Lung (tissue), 12 donors: ENCODE measurements around the gene C8B. TPM values are rescaled to one million over a fixed set of nuclear protein-coding genes. Genes with fewer than 3 reads are reported as not detected.

Source experiments
- ATAC-seq: fragments of 200-7000 bp; cut with Tn5 transposase; one replicate; pipeline ENCODE4 v1.9.1; 2020; ENCODE audit warnings: moderate number of reproducible peaks; ENCODE audit not compliant: insufficient read depth, low FRiP score
- DNase-seq, 3 donors: peaks; one replicate each; pipeline ENCODE4 v3.0.0-alpha.2; 2013 to 2017
- H3K27ac ChIP-seq, 2 donors: one replicate each; pipeline ENCODE4 v1.5.1; 2013; ENCODE audit warnings: mild to moderate bottlenecking in 2 of 2, moderate library complexity in 2 of 2, control low read depth in 1 of 2, inconsistent platforms in 1 of 2, low read depth in 1 of 2, low read length in 1 of 2
- H3K27me3 ChIP-seq, 3 donors: one replicate each; pipeline ENCODE4 v1.5.1; 2013; ENCODE audit warnings: low read length in 2 of 3; ENCODE audit not compliant: control insufficient read depth in 3 of 3, insufficient read depth in 3 of 3
- H3K36me3 ChIP-seq, 4 donors: one replicate each; pipeline ENCODE4 v1.5.1; 2013; ENCODE audit warnings: low read length in 4 of 4, mild to moderate bottlenecking in 1 of 4, moderate library complexity in 1 of 4; ENCODE audit not compliant: control insufficient read depth in 4 of 4, insufficient read depth in 4 of 4
- H3K4me1 ChIP-seq, 5 donors: one replicate each; pipeline ENCODE4 v1.5.1; 2013; ENCODE audit warnings: low read length in 5 of 5, mild to moderate bottlenecking in 2 of 5, moderate library complexity in 1 of 5; ENCODE audit not compliant: control insufficient read depth in 5 of 5, insufficient read depth in 5 of 5
- H3K4me3 ChIP-seq: one replicate; pipeline ENCODE4 v1.5.1; 2013; ENCODE audit warnings: mild to moderate bottlenecking, control low read depth, moderate library complexity
- H3K9ac ChIP-seq, 2 donors: one replicate each; pipeline ENCODE4 v1.5.1; 2013; ENCODE audit warnings: low read length in 2 of 2, control low read depth in 1 of 2; ENCODE audit not compliant: insufficient read depth in 1 of 2
- H3K9me3 ChIP-seq, 4 donors: one replicate each; pipeline ENCODE4 v1.5.1; 2013; ENCODE audit warnings: low read length in 3 of 4, mild to moderate bottlenecking in 1 of 4, moderate library complexity in 1 of 4; ENCODE audit not compliant: control insufficient read depth in 4 of 4, insufficient read depth in 3 of 4
- WGBS, 2 donors: extraction: QIAGEN DNeasy Blood & Tissue Kit; methylation state at CpG; one replicate each; pipeline ENCODE4 v1.1.7; 2013; 5-methylcytosine and 5-hydroxymethylcytosine counted together
- polyA plus RNA-seq, 2 donors: library from polyadenylated mRNA; stranded (reverse); fragments of 200-250 nt; gene quantifications; one replicate each; pipeline ENCODE4 v1.2.1, GENCODE V29; 2013
- total RNA-seq, 2 donors: library from RNA; depleted of rRNA in 1 of 2; stranded (reverse); fragments of >200 nt in 1 of 2; gene quantifications; one replicate each; pipeline ENCODE4 v1.2.1, GENCODE V29; 2014 to 2021
- TF ChIP-seq, protein P1 (sequence below): IDR thresholded peaks from 2 replicates; pipeline ENCODE4 v1.5.1; 2012; ENCODE audit warnings: mild to moderate bottlenecking; ENCODE audit errors: control extremely low read depth, extremely low read depth
- donor health status: control.
- donor health status: control.
- donor health status: Bipolar disorder and iron deficiency.
- donor health status: healthy.
- donor health status: DM: yes; HTN: yes; CAD: no.

The C8B gene
- total and polyA plus RNA-seq, 4 donors = 0.22 to 2.8 (median 1.7) TPM

DNA sequence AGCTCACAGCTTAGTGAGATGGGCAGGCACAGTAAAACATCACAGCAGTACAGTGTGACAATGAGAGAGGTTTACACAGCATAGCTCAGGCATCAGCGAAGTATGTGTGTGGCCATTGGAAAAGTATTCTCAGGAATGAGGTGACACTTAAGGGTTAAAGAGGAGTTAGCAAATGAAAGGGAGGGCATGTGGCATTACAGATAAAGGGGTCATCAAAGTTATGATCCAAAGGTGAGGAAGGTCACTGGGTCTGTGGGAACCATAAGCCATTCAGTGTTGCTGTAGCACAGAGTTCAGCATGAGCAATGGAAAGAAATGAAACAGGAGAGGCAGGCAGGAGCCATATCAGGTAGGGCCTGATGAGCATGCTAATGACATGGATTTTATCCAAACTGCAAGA lies 4.5 kb upstream of the C8B start:
- Histone ChIP-seq H3K9me3 (peaks cover 0 to 3% (median 0%) of the 10 kb centered on the region in 4 donors), H3K27ac (no peak overlapping the region), H3K36me3 (no peaks in the 10 kb centered on the region), H3K27me3 (no peaks in the 10 kb centered on the region), H3K9ac (no peak overlapping the region), H3K4me1 (no peaks in the 10 kb centered on the region), H3K4me3 (no peak overlapping the region)
- TF ChIP-seq, protein P1, sequence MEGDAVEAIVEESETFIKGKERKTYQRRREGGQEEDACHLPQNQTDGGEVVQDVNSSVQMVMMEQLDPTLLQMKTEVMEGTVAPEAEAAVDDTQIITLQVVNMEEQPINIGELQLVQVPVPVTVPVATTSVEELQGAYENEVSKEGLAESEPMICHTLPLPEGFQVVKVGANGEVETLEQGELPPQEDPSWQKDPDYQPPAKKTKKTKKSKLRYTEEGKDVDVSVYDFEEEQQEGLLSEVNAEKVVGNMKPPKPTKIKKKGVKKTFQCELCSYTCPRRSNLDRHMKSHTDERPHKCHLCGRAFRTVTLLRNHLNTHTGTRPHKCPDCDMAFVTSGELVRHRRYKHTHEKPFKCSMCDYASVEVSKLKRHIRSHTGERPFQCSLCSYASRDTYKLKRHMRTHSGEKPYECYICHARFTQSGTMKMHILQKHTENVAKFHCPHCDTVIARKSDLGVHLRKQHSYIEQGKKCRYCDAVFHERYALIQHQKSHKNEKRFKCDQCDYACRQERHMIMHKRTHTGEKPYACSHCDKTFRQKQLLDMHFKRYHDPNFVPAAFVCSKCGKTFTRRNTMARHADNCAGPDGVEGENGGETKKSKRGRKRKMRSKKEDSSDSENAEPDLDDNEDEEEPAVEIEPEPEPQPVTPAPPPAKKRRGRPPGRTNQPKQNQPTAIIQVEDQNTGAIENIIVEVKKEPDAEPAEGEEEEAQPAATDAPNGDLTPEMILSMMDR = no peak
- ATAC-seq (no peak), DNase-seq (no peak)
- 75 to 100% methylated on average over 1 of the region's 1 CpG for WGBS, 2 donors

GRCh38 chr1:56968878-56969495 lies 3.2 kb upstream of the C8B start:
- DNase-seq (no peak), ATAC-seq (no peak)
- Histone ChIP-seq H3K27me3 (no peaks in the 10 kb centered on the region), H3K36me3 (no peaks in the 10 kb centered on the region), H3K9ac (no peak overlapping the region), H3K27ac (no peak overlapping the region), H3K9me3 (peaks cover 0 to 3% (median 0%) of the 10 kb centered on the region in 4 donors), H3K4me3 (no peak overlapping the region), H3K4me1 (no peaks in the 10 kb centered on the region)
- 92 to 97% methylated on average over 2 of the region's 2 CpGs for WGBS, 2 donors
- TF ChIP-seq, protein P1 = no peak

- Histone ChIP-seq H3K9me3 (peaks cover 0 to 3% (median 0%) of the 10 kb centered on the region in 4 donors), H3K4me1 (no peaks in the 10 kb centered on the region), H3K27ac (no peak overlapping the region), H3K27me3 (no peaks in the 10 kb centered on the region), H3K4me3 (no peak overlapping the region), H3K9ac (no peak overlapping the region), H3K36me3 (no peaks in the 10 kb centered on the region)
- DNase-seq (no peak), ATAC-seq (no peak)
- 41 to 42% methylated on average over 15 of the region's 15 CpGs for WGBS, 2 donors
- TF ChIP-seq, protein P1 = no peak
Measured at GRCh38 chr1:56967900-56968832, 2.4 kb upstream of the C8B start.
